ENCODE data around the gene POU2AF1. TPM values are rescaled to one million over a fixed set of nuclear protein-coding genes. Genes with fewer than 3 reads are reported as not detected.

POU2AF1 gene
- total RNA-seq, 1 donor from 2014 or later: not detected

DNA sequence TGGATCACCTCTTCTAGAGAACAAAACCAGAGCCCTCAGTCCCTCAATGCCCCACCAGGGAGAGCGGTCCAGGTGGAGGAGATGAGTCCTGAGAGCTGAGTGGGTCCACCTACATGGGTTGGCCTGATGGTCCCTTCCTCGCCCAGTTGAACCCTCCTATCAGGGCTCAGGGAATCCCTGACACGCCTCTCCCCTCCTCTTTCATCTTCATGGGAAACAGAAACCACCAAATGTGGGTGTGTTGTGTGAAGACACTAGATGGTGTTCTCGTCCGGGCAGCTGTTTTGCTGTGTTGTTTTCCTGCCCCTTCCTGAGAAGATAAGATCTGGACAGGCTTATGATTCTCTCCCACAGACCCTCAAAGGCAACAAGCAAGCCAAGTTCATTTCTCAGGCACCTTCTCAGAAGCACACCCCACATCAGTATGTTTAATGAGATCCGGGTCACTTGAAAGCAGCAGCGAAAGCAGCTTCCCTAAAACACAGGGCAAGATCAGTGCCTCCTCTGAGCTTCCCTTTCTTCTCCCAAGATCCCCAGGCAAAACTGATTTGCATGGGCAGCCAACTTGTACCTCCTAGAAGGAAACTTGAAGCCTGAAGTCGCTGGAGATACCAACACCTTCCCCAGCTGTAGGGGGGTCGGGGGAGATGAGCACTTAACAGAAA, 35.3 kb upstream of the POU2AF1 start:
- Mint-ChIP-seq H3K9me3 (ENCODE audit: unreplicated experiment) (no peaks in the 10 kb centered on the region), H3K27me3 (ENCODE audit: unreplicated experiment) (peaks cover 26% of the 10 kb centered on the region), H3K27ac (ENCODE audit: unreplicated experiment) (no peak overlapping the region), H3K4me3 (ENCODE audit: unreplicated experiment) (no peak overlapping the region), H3K4me1 (ENCODE audit: unreplicated experiment) (no peaks in the 10 kb centered on the region), H3K36me3 (ENCODE audit: unreplicated experiment) (no peaks in the 10 kb centered on the region)
- TF ChIP-seq, protein P1, sequence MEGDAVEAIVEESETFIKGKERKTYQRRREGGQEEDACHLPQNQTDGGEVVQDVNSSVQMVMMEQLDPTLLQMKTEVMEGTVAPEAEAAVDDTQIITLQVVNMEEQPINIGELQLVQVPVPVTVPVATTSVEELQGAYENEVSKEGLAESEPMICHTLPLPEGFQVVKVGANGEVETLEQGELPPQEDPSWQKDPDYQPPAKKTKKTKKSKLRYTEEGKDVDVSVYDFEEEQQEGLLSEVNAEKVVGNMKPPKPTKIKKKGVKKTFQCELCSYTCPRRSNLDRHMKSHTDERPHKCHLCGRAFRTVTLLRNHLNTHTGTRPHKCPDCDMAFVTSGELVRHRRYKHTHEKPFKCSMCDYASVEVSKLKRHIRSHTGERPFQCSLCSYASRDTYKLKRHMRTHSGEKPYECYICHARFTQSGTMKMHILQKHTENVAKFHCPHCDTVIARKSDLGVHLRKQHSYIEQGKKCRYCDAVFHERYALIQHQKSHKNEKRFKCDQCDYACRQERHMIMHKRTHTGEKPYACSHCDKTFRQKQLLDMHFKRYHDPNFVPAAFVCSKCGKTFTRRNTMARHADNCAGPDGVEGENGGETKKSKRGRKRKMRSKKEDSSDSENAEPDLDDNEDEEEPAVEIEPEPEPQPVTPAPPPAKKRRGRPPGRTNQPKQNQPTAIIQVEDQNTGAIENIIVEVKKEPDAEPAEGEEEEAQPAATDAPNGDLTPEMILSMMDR (IDR thresholded peaks at IDR 0.05): no peak
- no peak for DNase-seq (ENCODE audit: extremely low spot score, unreplicated experiment)

DNA sequence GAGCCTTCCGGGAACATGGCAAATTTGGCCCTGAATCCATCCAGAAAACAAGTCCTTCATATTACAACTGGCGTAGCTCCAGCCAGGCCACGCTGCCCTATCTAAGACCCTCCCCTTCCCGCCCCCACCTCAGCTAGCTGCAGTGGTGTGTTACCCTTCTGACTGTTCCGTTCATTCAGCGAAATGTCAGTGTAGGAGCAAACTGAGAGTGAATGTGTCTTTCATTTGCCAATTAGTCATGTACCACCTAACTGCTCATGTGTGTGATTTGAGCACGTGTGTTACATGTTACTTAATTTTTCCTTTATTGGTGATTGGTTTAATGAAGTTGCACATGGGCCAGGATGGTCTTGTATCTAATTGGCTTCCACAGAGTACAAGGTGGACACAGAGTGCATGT, 34.8 kb upstream of the POU2AF1 start:
- peaks cover 30% of the 10 kb centered on the region for H3K27me3 Mint-ChIP-seq (ENCODE audit: unreplicated experiment)
- no peak overlapping the region for H3K4me3 Mint-ChIP-seq (ENCODE audit: unreplicated experiment)

DNA sequence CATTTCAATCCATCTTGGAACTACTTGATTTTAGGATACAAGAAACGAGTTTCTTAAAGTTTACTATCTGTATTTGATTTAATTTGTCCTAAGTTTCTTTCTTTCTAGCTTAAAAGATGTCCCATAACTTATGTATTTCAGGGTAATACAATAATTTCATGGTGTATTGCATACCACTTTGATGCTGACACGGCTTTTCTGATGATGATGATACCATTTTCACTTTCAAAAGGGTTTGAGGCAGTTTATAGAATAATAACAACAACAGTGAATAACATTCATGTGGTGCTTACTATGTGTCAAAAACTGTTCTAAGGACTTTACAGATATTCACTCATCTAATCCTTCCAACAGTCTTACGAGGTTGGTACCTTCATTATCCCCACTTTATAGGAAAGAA, 33.2 kb upstream of the POU2AF1 start:
- Mint-ChIP-seq H3K4me3 (ENCODE audit: unreplicated experiment) (no peak overlapping the region), H3K27ac (ENCODE audit: unreplicated experiment) (no peak overlapping the region), H3K4me1 (ENCODE audit: unreplicated experiment) (no peaks in the 10 kb centered on the region), H3K27me3 (ENCODE audit: unreplicated experiment) (peaks cover 28% of the 10 kb centered on the region), H3K36me3 (ENCODE audit: unreplicated experiment) (no peaks in the 10 kb centered on the region), H3K9me3 (ENCODE audit: unreplicated experiment) (no peaks in the 10 kb centered on the region)
- DNase-seq (ENCODE audit: extremely low spot score, unreplicated experiment): no peak
- TF ChIP-seq, protein P1 (IDR thresholded peaks at IDR 0.05): no peak

More for the DNA sequence above, 34.8 kb upstream of the POU2AF1 start:
- Mint-ChIP-seq H3K9me3 (ENCODE audit: unreplicated experiment) (no peaks in the 10 kb centered on the region), H3K36me3 (ENCODE audit: unreplicated experiment) (no peaks in the 10 kb centered on the region), H3K27ac (ENCODE audit: unreplicated experiment) (no peak overlapping the region), H3K4me1 (ENCODE audit: unreplicated experiment) (no peaks in the 10 kb centered on the region)
- TF ChIP-seq, protein P1 (IDR thresholded peaks at IDR 0.05): no peak
- no peak for DNase-seq (ENCODE audit: extremely low spot score, unreplicated experiment)

DNA sequence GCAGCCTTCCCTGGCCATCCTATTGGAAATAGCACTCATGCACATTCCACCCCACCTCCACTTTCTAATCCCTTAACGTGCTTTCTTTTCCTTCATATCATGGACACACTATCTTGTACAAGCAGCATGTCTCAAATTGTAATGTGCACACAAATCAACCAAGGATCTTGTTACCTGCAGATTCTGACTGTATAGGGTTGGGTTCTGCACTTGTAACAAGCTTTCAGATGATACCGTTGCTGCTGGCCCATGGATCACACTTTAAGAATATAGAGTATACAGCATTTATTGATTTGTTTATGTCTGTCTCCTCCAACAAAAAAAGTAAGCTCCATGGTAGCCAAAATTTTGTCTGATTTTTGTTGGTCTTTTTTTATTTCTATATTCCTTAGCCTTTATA, 32.4 kb upstream of the POU2AF1 start:
- H3K36me3 Mint-ChIP-seq (ENCODE audit: unreplicated experiment): no peaks in the 10 kb centered on the region
- H3K27ac Mint-ChIP-seq (ENCODE audit: unreplicated experiment): no peak overlapping the region
- TF ChIP-seq, protein P1 (IDR thresholded peaks at IDR 0.05): no peak
- H3K4me1 Mint-ChIP-seq (ENCODE audit: unreplicated experiment): no peaks in the 10 kb centered on the region
- H3K4me3 Mint-ChIP-seq (ENCODE audit: unreplicated experiment): no peak overlapping the region
- H3K9me3 Mint-ChIP-seq (ENCODE audit: unreplicated experiment): no peaks in the 10 kb centered on the region
- DNase-seq (ENCODE audit: extremely low spot score, unreplicated experiment): no peak
- peaks cover 28% of the 10 kb centered on the region for H3K27me3 Mint-ChIP-seq (ENCODE audit: unreplicated experiment)

GRCh38 chr11:111410951-111411350, 31.9 kb upstream of the POU2AF1 start:
- peaks cover 33% of the 10 kb centered on the region for H3K27me3 Mint-ChIP-seq (ENCODE audit: unreplicated experiment)
- no peaks in the 10 kb centered on the region for H3K36me3 Mint-ChIP-seq (ENCODE audit: unreplicated experiment)
- no peaks in the 10 kb centered on the region for H3K4me1 Mint-ChIP-seq (ENCODE audit: unreplicated experiment)

More at GRCh38 chr11:111410951-111411350, 31.9 kb upstream of the POU2AF1 start:
- TF ChIP-seq, protein P1 (IDR thresholded peaks at IDR 0.05): no peak
- H3K4me3 Mint-ChIP-seq (ENCODE audit: unreplicated experiment): no peak overlapping the region
- H3K9me3 Mint-ChIP-seq (ENCODE audit: unreplicated experiment): no peaks in the 10 kb centered on the region
- no peak for DNase-seq (ENCODE audit: extremely low spot score, unreplicated experiment)
- no peak overlapping the region for H3K27ac Mint-ChIP-seq (ENCODE audit: unreplicated experiment)
